SKM-1 treated with dmso at 0.1 percent for 144 hours (cell line): ENCODE results near the gene MGMT.

ENCODE experiments used
- DNase-seq: peaks from one replicate; lab custom pipeline; 2025; ENCODE audit not compliant: unreplicated experiment; lab: John Stamatoyannopoulos, UW

Gene MGMT

GRCh38 chr10:129517680-129518057 is 50.6 kb downstream of the MGMT start:
- DNase-seq = no peak

DNA sequence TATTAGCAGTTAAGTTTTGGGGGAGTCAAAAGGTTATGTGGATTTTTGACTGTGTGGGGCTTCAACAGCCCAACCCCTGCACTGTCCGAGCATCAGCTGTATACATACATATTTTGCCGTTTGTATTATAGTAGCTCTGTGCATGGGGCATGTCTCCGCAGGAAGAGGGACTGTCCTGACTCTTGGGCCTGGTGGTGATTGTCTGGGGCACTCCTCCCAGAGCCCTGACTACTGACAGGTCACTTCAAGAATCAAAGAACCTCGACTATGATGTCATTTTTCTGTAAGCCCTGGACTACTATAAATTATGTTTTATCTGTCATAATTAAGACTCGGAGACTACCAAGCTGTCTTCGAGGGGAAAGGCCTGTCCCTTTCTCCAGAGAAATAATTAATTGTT is 51.8 kb downstream of the MGMT start:
- no peak for DNase-seq

DNA sequence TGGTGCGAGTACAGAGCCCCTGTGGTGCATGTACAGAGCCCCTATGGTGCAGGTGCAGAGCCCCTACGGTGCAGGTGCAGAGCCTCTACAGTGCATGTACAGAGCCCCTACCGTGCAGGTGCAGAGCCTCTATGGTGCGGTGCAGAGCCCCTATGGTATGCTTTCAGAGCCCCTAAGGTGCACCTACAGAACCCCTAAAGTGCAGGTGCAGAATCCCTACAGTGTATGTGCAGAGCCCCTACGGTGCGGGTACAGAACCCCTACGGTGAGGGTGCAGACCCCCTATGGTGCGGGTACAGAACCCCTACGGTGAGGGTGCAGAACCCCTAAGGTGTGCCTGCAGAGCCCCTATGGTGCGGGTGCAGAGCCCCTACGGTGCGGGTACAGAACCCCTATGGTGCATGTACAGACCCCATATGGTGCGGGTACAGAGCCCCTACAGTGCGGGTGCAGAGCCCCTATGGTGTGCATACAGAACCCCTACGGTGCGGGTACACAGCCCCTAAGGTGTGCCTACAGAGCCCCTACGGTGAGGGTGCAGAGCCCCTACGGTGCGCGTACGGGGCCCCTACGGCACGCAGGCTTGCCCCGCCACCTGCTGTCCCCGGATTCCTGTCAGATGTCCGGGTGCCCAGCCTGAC is 53.5 kb downstream of the MGMT start:
- DNase-seq = no peak

GRCh38 chr10:129521161-129522025 is 54.4 kb downstream of the MGMT start:
- DNase-seq = no peak

GRCh38 chr10:129522041-129522585 is 55.1 kb downstream of the MGMT start:
- DNase-seq = no peak

DNA sequence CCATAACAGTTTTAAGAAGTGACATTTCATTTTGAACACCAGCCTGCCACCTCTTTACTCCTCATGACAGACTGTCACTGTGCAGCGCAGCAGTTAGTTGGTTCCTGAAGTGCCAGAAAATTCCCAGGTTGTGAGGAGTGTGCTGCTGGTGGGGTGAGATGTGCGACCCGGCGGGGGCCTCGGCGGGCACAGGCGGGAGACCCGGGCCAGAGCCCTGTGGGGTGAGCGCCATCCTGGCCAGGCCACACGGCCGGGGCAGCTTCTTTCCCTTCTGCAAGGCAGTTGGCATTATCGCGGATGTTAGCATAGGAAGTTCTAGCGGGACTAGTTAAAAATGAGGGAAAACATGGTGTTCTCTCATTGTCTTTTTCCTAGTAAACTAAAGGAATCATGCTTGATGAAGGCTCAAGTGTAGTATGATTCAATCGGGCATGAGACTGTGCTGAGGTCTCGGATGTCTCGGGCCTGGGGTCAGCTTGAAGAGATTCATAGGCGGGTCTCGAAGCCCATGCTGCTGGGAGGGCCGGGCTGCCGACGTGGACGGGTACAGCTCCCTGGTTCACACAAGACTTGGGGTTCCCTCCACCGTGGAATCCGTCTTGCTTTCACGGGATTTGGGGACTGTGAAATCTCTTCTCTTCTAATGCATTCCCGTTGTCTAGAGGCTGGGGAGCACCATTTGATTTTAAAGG is 56.1 kb downstream of the MGMT start:
- DNase-seq = no peak

DNA sequence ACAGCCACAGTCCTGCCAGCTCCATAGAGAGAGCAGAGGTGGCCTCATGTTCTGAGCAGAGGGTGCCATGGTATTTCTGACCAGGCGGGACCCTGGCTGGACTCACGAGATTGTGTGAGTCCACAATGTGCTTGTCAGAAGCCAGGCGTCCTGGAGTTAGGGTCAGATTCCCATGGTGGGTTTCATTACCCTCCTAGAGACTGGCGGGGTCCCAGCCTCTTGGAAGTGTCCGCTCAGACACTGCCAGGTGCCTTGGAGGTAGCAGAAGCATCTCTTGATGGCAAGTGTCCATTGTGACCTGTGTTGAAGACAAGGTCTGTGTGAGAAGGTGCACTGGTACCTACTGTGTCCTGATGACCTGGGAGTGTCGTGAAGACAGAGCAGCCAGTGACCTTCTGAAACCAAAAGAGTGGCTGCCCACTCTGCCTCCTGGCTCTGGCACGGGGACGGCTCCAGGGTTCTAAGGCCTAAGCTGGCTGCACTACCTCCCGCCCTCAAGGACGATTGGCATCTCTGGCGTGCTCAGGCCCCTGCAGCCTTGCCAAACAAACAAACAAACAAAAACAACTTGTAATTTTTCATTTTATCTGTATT is 56.8 kb downstream of the MGMT start:
- no peak for DNase-seq

- no peak for DNase-seq
Observed at GRCh38 chr10:129524936-129525335, 57.9 kb downstream of the MGMT start.

- DNase-seq = no peak
Observed at GRCh38 chr10:129525401-129525801, 58.4 kb downstream of the MGMT start.

GRCh38 chr10:129526943-129527342 is 59.9 kb downstream of the MGMT start:
- no peak for DNase-seq

GRCh38 chr10:129528376-129528978 is 61.4 kb downstream of the MGMT start:
- DNase-seq = no peak

DNA sequence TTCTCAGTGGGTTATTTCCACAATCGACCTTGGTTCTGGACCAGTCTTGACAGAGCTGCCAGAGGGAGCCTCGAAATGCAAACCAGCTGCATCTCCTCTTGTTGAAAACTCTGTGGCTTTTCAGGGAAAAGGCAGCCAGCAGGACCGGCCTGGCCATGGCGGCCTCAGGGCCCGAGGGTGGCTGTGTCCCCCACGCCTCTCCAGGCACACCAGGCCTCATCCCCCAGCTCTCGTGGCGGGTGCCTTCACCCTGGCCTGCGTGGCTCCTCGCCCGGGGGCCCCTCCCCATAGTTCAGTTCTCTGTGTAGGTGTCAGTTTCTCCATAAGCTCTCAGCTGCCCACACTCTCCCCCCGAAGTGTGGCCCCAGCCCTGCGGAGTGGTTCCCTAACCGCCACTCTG is 63.5 kb downstream of the MGMT start:
- no peak for DNase-seq

DNA sequence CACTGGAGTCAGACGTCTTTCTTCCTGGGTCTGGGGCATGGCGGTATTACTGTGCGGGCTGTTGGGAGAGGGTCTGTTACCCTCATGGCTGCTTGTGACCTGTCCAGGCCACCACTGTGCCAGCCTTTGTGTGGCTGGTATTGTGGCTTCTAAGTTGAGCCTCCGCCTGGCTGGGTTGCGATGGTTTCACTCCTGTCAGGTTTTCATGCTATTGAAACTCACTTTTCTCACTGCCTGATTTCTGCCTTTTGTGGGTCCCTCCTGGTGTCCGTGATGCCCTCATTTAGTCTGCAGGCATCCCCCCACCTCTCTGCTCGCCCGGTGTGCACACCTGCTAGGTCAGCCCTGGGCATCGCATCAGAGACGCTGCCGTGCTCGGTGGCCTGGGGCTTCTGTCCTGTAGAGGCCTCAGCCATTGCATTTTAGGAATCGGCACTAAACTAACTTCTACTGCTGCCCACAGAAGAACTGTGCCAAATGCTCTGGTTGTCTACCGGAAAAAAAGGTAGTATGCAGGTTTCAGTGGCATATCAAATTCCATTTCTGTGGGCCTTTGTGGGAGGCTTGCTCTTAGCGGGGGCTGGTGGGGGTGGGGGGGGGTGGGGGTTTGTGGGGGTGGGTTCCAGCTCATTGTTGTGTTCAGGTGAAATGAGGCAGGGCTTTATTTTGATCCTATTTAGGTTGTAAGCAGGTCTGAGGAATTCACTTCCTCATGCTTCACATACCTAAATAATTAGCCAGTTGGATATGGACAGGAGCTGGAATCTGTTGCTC is 64.3 kb downstream of the MGMT start:
- no peak for DNase-seq

DNA sequence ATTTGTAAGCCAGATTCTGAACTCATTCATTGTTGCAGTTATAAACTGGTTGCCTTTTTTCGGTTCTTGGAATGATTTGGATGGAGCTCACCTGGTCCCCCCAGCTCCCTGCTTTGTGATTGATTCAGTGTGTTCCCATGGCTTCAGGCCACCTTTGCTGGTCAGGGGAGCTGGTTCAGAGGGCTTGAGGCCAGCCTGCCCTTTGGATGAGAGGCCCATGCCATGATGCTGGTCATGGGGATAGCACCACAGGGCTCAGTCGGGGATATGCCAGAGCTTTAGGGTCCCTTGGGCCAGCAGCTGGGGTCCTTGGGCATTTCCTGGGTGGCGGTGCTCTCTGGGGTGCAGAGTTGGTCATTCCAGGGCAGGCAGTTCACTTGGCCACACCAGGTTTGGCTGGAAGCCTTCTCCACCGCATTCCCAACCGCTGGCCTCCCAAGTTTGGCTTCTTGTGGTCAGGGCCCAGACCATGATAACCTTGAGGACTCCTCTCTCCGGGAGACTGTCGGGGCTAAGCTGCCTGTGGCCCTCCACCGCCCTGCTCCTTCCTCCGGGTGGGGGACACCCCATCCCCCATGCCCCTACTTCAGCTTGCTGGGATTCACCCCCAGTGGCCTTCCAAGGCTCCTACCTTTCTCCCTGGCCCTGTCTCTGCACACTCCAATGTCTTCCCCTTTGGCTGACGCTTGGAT is 65.1 kb downstream of the MGMT start:
- DNase-seq = no peak

GRCh38 chr10:129532838-129533237 is 65.8 kb downstream of the MGMT start:
- DNase-seq = no peak

- no peak for DNase-seq
Observed at GRCh38 chr10:129533281-129533680, 66.2 kb downstream of the MGMT start.

- DNase-seq = no peak
Observed at GRCh38 chr10:129534826-129535225, 67.8 kb downstream of the MGMT start.

DNA sequence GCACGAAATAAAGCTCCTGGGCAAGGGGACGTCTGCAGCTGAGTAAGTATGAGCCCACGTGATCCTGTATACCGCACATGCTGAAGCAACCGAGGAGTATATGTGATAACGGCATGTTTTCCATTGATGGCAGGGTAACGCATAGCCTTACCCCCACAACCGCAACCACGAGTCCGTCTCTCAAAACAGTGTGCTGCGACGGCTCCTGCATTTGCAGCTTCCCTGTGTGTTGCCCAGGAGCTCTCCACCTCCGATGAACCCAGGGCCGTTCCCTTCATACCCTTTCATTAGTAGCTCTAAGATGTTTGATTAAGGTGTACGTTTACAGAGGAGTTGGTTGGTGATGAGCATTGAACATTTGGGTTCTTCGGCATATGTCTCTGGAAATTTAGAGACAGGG is 69.3 kb downstream of the MGMT start:
- DNase-seq = no peak

DNA sequence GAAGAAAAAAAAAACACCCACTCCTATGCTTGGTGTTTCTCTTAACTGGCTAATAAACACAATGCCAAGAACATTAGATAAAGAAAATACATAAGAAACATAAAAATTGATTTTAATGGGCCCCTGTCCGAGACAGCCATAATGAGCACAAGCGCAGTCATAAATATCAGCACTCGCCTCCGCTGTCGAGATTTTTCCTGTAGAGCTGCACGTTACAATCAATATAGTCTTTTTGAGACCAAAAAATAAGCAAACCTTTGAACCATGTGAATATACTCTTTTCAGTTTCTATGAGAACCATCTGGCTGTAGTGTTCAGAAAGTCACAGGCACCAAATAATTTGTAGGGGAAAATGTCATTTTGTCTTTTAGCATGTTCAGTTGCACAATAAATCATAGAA is 70.1 kb downstream of the MGMT start:
- no peak for DNase-seq

- DNase-seq = no peak
Observed at GRCh38 chr10:129538236-129538635, 71.2 kb downstream of the MGMT start.
